Measurements from ENCODE around the gene IRX4.
"Not testable (repeated sequence)": the region's sequence is repeated elsewhere in the genome, so short reads cannot be mapped to it uniquely, and the experiment has no call there.

IRX4 gene

DNA sequence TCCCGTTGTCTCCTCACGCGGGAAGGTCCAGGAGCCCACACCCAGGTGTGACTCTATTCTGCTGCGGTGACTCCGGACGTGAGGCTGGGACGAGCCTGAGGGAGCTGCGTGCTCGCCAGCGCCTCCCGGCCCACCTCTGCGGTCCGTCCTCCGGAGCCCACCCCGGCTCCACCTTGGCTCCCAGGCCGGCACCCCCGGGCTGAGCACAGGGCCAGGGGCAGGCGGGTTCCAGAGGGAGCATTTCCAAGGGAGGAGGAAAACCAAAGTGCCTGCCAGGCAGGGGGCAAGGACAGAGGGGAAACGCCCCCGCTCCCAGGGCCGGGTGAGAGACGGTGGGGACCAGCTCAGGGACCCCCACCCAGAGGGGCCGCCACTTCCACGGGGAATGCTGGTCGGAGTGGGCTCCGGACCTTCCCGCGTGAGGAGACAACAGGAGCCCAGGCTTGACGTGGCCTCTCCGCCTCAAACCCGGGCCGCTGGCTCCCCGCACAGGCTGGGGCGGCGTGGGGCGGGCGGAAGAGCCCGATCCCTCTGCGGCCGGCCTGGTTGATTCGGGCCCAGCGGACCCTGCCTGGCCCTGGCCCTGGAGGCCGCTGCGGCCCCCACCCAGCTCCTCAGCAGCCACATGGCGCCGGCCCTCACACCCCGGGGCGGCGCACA lies 26.0 kb downstream of the IRX4 start:
- no peak for DNase-seq (ENCODE audit: low read depth)

DNA sequence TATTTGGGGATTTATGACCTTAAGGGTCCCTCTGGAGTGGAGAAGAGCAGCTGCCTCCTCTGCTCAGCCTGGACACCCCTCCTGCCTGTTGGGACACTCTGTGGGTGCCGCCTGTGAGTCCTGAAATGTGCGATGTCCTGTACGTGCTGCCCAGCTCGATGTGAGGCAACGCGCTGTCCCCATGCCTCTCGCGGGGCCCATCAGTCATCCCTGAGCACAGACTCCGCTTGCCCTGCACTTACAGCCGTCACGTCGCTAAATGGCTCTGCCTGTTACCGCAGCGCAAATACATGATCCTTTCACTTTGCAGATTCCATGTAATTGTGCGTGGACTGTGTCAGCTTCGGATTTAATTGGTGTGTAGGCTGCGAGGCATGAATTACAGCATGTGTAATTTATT lies 27.1 kb downstream of the IRX4 start:
- no peak for DNase-seq (ENCODE audit: low read depth)

DNA sequence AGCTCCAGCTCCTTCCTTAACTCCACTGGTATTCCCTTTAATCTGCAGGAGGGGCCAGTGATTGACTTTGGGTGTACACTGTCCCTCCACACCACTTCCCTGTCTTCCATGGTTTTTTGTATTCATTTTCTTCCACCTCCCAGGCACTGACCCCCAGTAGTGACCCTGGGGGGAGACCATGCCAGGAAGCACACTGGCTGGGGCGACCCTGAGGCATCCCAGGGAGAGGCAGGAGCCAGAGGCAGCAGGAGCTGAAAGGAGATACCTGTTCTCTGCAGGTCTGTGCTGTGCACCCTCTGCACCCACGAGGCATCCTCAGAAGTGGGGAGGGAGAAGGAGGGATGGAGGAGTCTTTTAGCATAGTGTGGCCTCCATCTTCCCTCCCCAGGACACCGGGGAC lies 27.6 kb downstream of the IRX4 start:
- no peak for DNase-seq (ENCODE audit: low read depth)

DNA sequence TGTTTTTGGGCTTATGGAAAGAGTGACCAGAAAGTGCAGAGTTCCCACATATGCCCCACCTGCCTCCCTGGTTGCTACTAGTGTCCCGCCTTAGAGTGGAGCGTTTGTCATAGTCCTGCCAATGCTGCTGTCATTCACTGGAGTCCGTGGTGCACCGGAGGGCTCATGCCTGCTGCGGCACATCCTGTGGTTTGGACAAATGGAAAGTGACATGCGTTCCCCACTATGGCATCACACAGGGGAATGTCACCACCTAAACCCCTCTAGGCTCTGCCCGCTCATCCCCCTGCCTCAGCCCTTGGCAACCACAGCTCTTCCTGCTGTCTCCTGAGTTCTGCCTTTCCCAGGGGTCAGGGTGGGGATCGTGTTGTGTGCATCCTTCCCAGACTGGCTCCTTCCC lies 29.2 kb downstream of the IRX4 start:
- no peak for DNase-seq (ENCODE audit: low read depth)

DNA sequence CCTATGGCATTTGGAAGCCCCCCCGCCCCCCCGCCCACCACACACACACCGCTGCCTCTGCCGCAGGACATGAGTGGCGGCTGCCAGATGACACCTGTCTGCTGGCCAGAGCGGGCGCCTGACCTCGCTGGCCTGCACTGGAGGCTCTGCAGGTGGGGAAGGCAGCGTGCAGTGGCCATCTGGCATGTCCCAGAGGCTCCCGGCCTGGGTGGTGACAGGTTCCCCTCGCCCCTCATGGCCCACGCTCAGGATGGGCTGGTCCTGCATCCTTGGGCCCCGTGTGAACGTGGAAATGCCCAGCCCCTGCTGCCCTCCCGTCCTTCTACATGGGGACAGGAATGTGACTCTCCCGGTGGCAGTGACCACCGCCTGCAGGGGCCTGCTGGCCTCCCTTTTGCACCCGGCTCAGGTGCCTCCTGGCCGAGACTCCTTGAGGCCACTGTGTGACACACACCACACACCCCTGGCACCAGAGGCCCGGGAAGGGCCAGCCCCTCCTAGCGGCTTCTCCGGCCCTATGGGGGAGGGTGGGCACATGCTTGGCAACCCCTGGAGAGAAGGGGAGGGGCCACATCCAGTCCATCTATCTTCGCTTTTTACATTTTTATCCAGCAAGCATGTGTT lies 30.3 kb downstream of the IRX4 start:
- DNase-seq (ENCODE audit: low read depth): no peak

DNA sequence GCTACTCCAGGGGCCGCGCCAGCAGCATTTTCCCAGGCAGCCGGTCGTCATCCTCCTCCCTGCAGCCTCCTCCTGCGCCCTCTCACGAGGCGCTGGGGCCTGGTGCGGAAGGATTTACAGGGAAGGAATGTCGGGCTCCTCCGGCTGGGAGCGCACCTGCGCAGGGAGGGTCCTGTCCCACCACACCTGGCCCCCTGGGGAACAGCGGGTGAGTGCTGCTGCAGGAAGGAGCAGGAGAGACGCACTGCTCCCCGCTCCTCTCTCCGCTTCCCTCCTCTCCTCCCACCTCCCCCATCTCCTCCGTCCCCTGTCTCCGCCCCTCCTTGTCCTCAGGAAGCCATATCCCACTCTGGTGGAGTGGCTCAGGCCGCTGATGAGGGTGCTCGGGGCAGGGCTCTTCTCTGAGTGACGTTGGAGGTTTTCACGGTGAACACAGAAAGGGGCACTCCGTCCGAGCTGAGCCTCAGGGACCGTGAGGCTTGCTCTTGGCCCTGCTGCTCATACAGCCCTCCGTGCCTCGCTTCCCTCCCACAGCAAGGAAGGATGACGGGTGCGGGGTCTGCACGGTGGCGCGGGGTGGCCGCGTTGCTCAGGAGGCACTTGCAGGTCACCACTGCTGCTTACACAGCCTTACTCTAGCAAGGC lies 31.3 kb downstream of the IRX4 start:
- no peak for DNase-seq (ENCODE audit: low read depth)

DNA sequence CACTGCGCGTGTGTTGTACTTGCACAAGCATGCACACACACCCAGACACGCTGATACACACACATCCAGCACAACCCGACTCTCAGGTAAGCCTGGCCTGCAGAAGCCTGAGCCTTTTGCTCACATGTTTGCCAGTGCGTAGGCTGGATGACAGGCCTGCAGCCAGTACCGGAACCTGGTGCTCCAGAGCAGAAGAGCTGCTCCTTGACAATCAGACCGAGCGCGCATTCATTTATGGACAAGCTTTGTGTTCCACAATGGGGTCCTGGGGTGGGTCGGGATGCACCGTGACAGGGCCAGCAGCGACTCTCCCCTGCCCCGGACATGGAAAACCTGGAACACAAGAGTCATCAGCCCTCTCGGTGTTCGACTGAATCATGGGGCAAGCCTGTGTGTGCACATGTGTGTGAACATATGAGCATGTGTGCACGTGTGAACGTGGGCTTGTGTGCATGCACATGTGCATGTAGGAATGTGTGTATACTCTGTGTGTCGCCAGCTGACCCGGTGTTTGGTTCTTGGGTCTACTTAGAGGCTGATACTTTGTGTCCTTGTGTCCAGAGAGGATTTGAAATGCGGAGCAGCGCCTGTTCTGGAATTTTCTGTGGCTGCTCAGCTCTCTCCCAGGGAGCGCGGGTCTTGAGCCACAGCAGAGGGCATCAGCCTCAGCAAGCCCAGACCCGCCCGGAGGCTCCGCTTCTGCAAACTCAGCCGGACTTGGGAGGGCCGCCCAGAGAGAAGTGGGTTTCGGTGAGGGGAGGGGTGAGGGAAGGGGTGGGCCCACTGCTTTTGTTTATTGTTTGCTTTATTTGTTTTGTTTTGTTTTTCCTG lies 32.2 kb downstream of the IRX4 start:
- DNase-seq (ENCODE audit: low read depth): no peak

DNA sequence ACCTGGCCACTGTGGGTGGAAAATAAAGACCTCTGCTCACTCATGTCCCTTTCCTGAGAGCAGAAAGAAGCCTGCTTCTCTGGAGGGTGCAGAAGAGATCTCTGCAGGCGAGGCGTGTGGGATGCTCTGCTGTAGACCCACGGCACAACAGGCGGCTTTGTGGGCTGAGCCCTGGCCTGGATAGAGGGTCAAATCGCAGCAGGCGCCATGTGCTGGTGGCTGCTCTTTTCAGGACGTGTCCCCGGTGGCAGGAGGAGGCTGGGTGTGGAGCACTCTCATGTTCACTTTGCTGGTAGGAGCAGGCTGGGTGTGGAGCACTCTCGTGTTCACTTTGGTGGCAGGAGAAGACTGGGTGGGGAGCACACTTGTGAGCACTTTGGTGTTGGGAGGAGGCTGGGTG lies 35.1 kb downstream of the IRX4 start:
- DNase-seq (ENCODE audit: low read depth): no peak

DNA sequence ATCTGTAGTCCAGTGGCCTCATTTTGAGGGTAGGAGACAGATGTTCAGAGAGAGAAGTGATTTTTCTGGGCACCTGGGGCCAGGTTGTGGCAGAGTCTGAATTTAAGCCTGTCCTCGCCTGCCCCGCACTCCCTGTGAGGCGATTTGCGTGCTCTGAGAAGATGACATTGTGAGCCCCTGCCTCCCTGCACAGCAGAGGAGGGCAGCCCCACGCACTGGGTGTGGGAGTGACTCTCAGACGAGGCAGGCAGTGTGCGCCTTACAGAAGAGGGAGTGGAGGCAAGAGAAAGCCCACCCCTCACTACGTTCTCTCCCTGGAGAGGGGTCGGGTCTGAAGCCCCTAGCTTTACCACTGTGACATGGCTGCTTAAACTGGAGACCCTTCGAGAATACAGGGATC lies 35.7 kb downstream of the IRX4 start:
- no peak for DNase-seq (ENCODE audit: low read depth)

DNA sequence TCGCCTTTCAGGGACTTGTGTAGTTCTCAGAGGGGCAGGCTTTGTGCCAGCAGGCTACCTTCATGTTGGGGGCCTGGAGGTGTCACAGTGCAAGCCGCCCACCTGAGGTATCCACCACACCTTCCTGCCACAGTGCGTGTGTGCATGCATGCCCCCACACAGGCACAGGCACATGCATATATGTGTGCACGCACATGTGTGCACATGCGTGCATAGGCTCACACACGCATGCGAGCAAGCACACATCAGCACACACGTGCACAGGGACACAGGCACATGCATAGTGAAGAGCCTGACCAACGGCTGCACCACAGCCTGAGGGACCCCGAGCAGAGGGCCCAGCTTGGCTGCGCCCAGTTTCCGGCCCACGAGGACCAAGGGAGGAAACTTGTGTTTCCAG lies 36.1 kb downstream of the IRX4 start:
- no peak for DNase-seq (ENCODE audit: low read depth)

DNA sequence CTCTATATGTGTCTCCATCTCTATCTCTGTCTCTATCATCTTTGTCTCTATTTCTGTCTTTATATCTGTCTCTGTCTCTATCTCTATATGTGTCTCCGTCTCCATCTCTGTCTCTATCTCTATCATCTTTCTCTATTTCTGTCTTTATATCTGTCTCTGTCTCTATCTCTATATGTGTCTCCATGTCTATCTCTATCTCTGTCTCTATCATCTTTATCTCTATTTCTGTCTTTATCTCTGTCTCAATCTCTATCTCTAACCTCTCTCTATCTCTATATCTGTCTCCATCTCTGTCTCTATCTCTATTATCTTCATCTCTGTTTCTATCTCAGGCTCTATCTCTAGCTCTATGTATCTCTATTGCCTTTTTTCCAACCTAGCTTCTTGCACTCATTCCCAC lies 37.0 kb downstream of the IRX4 start:
- no peak for DNase-seq (ENCODE audit: low read depth)

DNA sequence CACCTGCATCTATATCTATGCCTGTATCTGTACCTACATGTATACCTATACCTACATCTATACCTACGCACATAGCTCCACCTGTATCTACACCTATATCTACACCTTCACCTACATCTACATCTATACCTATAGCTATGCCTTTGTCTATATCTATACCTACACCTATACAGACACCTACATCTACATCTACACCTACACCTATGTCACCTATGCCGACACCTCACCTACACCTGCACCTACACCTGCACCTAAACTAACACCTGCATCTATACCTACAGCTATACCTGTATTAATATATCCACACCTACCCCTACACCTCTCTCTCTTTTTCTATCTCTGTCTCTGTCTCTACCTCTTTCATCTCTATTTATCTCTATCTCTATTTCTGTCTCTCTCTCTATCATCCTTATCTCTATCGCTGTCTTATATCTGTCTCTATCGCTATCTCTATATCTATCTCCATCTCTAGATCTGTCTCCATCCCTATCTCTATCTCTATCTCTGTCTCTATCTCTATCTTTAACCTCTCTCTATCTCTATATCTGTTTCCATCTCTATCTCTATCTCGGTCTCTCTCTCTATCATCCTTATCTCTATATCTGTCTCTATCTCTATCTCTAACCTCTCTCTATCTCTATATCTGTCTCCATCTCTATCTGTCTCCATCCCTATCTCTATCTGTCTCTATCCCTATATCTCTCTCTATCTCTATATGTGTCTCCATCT lies 37.9 kb downstream of the IRX4 start:
- DNase-seq (ENCODE audit: low read depth): no peak

DNA sequence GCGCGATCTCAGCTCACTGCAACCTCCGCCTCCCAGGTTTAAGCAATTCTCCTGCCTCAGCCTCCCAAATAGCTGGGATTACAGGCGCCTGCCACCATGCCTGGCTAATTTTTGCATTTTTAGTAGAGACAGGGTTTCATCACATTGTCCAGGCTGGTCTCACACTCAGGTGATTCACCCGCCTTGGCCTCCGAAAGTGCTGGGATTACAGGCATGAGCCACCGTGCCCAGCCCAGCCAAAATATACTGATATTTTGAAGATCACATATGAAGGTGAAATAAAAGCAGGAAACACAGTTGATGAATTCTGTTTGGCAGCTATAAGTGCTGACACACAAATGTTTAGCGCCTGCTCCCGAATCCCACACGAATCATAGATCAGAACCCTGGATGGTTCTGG lies 39.0 kb downstream of the IRX4 start:
- DNase-seq (ENCODE audit: low read depth): not testable (repeated sequence)

DNA sequence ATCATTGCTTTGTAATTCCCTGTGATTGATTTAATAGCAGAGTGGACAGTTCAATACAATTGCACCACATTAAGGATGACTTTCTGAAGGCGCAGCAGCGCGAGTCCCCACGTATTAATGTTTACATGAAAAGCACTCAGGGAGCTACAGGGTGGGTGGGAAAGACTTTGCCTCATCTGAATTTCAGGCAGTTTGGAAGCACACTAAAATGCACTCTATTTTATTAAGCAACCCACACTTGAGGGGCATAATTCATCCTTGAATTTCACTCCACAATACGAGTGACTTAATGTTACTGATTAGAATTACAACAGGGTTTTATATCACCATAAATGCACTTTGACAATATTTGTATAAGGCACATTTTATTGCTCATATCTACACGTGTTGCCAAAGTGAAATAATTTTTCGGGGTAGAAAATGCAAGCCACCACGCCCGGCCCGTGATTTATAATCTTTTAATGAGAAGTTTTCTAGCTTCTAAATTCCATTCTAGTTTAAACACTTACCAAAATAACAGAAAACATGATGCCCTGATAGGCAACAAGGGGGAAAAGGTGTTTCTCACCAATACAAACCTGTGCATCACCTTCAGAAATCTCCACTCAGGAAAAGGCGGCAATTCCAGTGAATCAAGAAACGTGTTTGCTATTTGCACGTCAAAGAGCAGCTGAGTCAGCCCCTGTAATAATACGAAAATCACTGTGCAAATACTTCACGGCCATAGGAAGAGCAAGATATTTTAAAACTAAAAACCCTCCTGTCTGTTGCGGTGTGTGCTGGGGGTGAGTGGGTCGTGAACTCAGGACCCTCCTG lies 40.5 kb downstream of the IRX4 start:
- DNase-seq (ENCODE audit: low read depth): no peak

DNA sequence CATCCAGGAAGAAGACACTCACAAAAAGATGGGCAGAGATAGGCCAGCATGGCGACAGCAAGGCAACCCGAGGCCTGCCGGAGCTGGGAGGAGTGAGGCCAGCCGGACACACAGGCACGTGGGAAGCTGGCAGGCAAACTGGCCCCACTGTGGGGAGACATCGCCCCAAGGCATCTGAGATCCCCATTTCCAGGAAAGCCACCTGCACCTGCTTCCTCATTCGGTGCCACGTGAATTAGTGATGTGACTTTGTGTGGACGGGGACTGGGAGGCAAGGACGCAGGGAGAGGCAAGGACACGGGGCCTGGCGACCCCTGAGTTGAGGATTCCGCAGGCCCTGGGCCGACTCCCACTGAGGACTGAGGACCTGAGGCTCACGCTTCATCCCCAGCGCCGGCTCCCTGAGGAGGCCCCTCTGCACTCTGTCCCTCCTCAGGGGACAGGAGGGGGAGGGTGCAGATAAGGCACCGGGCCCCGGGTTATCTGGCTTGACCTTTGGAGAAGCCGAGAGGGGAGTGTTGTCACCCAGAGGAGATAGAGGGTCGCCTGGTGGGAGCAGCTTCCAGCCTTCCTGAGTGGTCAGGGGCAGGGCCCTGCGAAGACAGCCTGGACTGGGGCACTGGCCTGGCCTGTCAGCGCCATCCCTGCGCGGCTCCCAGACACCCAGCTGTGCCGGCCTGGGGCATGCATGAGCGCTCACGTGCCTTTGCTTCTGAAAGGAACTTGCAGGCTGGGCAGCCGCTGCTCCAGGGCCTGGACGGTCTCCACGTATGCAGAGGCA lies 41.8 kb downstream of the IRX4 start:
- no peak for DNase-seq (ENCODE audit: low read depth)

DNA sequence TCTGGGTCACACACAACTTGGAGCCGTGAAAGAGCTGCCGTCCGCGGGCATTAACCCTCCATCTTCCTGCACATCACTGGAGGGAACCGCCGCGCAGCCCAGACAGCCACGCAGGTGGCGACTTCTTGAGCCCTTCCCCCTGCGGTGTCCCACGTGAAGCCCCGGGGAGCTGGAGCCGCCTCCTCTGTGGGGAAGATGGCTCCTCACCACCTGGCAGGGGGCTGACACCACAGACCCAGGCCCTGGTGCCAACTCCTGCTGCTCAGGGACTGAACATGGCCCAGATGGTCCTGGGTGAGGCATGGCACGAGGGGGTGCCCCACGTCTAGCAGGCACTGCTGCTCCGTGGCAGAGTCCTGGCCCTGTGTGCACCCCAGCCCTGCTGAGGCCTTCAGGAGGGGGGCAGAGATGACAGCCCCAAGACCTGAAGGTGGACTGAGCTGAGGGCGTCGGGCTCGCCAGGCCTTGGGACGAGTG lies 42.6 kb downstream of the IRX4 start:
- DNase-seq (ENCODE audit: low read depth): no peak

DNA sequence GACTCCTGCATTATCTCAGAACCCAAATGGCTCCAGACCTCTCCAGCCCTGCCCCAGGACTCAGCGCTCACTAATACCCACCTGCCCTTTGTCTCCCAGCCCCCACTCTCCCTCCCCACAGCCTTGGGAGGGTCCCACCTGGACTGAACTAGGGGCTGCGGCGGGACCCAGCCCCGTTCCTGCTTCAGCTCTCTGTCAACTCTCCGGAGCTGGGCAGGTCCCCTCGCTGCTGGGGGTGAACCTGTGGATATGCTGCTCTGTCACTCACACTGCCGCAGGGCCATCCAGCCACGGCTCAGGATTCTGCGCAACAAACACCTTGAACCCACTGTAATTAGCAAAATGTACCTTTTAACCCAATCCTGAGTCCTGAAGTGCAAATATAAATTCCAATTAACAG lies 44.7 kb downstream of the IRX4 start:
- no peak for DNase-seq (ENCODE audit: low read depth)

DNA sequence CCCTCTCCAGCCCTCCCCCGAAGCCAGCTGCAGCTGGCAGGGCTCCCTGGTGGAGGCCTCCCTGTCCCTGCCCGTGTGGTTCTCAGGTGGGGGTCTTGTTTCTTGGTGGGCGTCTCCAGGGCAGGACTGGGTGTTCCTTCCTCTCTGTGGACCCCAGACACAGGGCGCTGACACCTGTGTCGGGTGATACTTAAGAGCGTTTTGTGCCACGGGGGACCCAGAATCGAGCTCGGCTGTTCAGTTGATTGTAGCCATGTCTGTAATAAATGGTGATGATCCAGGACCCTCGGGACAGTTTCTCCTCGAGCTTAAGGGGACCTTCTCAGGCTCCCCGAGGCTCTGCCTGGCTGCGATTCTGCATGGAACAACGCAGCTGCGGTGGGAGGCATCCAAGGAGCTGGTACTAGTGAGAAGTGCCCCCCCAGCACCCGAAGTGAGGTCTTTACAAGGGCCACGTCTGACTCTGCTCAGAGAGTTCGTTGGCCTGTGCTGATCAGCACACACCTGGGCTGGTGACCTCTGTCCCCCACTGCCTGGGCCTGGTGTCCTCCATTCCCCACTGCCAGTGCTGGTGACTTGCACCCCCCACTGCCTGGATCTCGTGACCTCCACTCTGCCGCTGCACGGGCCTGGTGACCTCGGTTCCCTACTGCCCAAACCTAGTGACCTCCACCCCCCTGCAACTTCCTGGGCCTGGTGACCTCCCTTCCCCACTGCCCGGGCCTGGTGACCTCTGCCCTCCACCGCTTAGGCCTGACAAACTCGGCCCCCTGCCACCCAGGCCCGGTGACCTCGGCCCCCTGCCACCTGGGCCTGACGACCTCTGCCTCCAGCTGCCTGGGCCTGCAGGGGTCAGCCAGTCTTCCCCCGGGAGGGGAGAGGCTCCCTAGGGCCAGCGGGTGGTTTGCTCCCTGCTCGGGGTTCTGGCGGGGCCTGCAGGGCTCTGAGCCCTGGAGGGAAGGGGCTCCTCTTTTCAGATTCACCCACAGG lies 45.5 kb downstream of the IRX4 start:
- DNase-seq (ENCODE audit: low read depth): no peak

Measured in GM04504 (cell line).